HCT116 (cell line): ENCODE results near the gene RPE65.

Experiments used
- ELF1 ChIP-seq: IDR thresholded peaks from 2 replicates; pipeline ENCODE4 v1.6.1; 2012; ENCODE audit warnings: low read depth, borderline replicate concordance
- EZH2 ChIP-seq: fragments of 200-600 bp; sonication (generic); IDR thresholded peaks from 2 replicates; pipeline ENCODE4 v1.6.1; 2017; ENCODE audit warnings: antibody characterized with exemption, mixed run types
- JUND ChIP-seq: IDR thresholded peaks from 2 replicates; pipeline ENCODE4 v1.6.1; 2012
- POLR2A ChIP-seq: IDR thresholded peaks from 2 replicates; pipeline ENCODE4 v1.7.0; 2011; ENCODE audit warnings: borderline replicate concordance; ENCODE audit not compliant: insufficient read depth, insufficient read length; ENCODE audit errors: extremely low read depth
- RAD21 ChIP-seq: IDR thresholded peaks from 2 replicates; pipeline ENCODE4 v1.6.1; 2012; ENCODE audit warnings: low read depth, mild to moderate bottlenecking
- TF ChIP-seq, protein P1 (sequence below), 3 experiments: fragments of 200-600 bp in 1 of 3; sonication (generic) in 1 of 3; IDR thresholded peaks in 2 of 3; conservative IDR thresholded peaks in 1 of 3; 2 replicates each; pipeline ENCODE4 v1.5.1; 2012 to 2017; ENCODE audit warnings: low read depth in 2 of 3, low read length in 2 of 3, antibody characterized with exemption in 1 of 3, borderline replicate concordance in 1 of 3, control low read depth in 1 of 3, mild to moderate bottlenecking in 1 of 3, mixed read lengths in 1 of 3, mixed run types in 1 of 3, moderate library complexity in 1 of 3; ENCODE audit not compliant: insufficient read depth in 1 of 3
- TF ChIP-seq, protein P2 (sequence below): IDR thresholded peaks from 2 replicates; pipeline ENCODE4 v1.6.1; 2011; ENCODE audit warnings: mild to moderate bottlenecking, low read length, moderate library complexity; ENCODE audit not compliant: insufficient replicate concordance; ENCODE audit errors: extremely low read depth

DNA sequence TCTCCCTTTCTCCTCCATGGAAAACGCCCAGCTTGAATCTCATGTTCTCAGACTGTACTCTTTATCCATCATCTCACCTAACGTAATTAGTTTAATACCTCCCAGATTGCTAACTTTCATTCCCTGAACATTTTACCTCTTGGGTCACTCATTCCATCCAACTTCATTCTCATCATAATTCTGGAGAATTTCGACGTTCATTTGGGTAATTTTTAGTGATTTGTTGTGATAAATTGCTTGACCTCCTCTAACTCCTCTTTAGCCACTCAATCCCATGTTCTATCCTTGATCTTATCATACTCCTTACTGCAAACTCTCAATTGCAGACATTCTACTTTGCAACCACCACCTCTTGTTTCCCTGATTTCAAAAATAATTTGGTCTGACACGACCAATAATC lies 28.4 kb downstream of the RPE65 start:
- TF ChIP-seq, protein P1, sequence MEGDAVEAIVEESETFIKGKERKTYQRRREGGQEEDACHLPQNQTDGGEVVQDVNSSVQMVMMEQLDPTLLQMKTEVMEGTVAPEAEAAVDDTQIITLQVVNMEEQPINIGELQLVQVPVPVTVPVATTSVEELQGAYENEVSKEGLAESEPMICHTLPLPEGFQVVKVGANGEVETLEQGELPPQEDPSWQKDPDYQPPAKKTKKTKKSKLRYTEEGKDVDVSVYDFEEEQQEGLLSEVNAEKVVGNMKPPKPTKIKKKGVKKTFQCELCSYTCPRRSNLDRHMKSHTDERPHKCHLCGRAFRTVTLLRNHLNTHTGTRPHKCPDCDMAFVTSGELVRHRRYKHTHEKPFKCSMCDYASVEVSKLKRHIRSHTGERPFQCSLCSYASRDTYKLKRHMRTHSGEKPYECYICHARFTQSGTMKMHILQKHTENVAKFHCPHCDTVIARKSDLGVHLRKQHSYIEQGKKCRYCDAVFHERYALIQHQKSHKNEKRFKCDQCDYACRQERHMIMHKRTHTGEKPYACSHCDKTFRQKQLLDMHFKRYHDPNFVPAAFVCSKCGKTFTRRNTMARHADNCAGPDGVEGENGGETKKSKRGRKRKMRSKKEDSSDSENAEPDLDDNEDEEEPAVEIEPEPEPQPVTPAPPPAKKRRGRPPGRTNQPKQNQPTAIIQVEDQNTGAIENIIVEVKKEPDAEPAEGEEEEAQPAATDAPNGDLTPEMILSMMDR (IDR thresholded peaks at IDR 0.05 in 2 of 3, conservative IDR thresholded peaks at IDR 0.05 in 1 of 3; ENCODE audit: borderline replicate concordance in 1 of 3, insufficient read depth in 1 of 3, low read depth in 2 of 3, low read length in 2 of 3), result no peak
- no peak for TF ChIP-seq POLR2A
- TF ChIP-seq ELF1, result no peak
- TF ChIP-seq EZH2, result no peak
- TF ChIP-seq RAD21, result no peak
- TF ChIP-seq, protein P2, sequence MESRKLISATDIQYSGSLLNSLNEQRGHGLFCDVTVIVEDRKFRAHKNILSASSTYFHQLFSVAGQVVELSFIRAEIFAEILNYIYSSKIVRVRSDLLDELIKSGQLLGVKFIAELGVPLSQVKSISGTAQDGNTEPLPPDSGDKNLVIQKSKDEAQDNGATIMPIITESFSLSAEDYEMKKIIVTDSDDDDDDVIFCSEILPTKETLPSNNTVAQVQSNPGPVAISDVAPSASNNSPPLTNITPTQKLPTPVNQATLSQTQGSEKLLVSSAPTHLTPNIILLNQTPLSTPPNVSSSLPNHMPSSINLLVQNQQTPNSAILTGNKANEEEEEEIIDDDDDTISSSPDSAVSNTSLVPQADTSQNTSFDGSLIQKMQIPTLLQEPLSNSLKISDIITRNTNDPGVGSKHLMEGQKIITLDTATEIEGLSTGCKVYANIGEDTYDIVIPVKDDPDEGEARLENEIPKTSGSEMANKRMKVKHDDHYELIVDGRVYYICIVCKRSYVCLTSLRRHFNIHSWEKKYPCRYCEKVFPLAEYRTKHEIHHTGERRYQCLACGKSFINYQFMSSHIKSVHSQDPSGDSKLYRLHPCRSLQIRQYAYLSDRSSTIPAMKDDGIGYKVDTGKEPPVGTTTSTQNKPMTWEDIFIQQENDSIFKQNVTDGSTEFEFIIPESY, result no peak
- TF ChIP-seq JUND, result no peak
